GM12873 (cell line): ENCODE data around the gene DMRT1.

Experiments used
- CTCF ChIP-seq: IDR thresholded peaks from 2 replicates; pipeline ENCODE4 v1.5.1; 2012; ENCODE audit warnings: low read depth, mild to moderate bottlenecking, moderate library complexity, low read length, control low read depth; ENCODE audit not compliant: insufficient read depth; ENCODE audit errors: missing control alignments

Gene DMRT1

DNA sequence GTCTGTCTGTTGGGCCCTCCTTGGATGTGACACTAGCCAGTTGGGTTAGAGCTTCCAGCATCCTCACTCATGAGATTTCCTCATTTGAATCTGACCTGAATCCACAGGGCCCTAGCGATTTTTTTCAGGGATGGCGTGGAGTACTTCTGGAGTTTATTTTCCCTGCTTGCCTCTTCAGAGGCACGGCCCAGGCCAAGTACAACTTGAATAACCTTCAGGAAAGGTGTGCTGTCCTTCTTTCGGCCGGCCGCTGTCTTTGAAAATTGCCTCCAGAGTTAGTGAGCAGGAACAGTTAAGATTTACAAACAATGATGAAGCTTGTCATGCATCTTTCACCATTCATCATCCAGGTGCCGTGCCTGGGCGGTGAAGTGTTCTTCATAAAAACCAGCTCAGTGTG lies 85.5 kb downstream of the DMRT1 start:
- no peak for TF ChIP-seq CTCF

DNA sequence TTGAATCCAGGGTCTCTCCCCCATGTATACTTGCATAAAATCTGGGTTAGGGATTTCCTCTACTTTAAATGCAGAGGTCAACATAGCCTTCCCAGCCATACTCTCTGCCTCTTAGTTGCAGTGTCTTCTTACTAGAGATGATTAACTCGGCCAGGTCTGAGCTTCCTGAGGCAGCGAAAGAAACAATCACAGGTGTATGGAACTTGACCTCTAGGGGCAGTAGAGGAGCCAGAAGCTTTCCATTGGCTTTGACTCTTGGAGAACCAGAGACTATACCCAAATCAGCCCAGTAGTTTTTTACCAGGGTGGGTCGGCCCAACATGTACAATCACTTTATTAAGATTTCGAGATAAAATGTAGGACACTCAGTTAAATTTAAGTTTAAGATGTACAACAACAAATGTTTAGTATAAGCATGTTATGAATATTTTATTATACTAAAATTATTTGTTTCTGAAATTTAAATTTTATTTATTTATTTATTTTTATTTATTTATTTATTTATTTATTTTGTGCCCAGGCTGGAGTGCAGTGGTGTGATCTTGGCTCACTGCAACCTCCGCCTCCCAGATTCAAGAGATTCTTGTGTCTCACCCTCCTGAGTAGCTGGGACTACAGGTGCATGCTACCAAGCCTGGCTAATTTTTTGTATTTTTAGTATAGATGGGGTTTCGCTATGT lies 87.0 kb downstream of the DMRT1 start:
- TF ChIP-seq CTCF, result peak; percentile 70

- TF ChIP-seq CTCF, result no peak
These were observed 88.2 kb downstream of the DMRT1 start for GRCh38 chr9:929719-930118.

- TF ChIP-seq CTCF, result no peak
These were observed 91.9 kb downstream of the DMRT1 start for GRCh38 chr9:933356-933755.

DNA sequence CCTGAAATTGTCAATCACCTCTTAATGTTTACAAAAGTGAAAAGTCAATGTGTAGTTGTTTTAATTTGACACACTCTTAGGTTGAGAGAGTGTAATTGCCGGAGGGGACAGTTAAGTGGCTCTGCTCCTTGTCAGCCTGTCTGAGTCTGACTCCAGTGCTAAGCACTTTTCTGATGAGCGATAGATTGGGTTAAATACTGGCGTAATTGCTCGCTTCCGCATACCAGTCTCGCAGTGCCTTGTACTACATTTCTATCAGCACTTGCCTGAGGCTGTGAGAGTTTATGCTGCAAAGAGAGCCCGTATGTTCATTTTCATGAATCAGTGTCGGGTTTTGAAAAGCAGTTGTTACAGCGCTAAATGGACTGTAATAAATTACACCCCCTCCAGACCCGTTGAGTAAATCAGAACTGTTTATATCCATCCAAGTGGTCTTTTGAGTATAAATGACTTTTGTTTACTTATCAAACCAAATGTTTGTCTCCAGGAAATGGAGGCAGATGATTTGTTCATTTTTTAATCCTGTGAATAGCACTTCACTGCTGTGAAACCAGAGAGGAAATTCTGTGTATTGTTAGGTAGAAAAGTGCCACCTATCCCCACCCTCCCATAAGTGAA lies 94.0 kb downstream of the DMRT1 start:
- TF ChIP-seq CTCF, result no peak

DNA sequence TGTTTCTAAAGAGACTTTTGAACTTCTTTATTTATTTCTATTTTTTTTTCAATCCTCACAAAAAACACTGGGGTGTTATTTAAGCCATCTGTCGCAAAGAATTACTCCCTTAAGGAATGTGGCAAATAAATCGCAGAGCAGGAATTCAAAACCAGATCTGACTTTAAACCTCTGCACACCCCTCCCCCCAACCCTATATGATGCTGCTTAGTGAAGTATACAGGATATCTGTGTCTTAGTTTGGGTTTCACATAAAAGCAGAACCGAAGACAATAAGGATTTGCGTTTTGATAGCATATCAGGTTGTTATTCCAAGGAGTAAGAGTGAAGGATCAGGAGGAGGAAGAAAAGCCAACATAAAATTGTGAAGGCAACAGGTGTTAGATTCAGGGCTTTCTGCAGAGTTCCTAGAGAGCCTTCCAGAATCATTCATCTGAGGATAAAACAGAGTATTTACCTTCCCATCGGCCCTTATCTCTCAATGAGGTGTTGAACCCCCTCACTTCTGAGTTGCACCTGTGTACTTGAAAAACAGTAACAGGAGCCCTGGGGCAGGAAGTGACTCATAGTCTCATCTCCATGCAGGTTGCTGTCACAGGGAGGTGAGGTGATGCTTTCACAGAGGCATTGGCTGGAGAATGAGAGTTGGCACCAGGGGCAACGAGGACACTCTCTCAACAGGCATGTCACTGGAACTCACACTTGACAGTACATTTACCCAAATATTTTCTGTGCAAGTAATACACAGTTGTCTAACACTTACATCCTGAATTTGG lies 101.5 kb downstream of the DMRT1 start:
- TF ChIP-seq CTCF, result no peak

GRCh38 chr9:947985-948384 lies 106.5 kb downstream of the DMRT1 start:
- no peak for TF ChIP-seq CTCF
